Muscle layer of duodenum (tissue), 2 donors: Measurements from ENCODE around the gene ZNF575.
"Not testable (repeated sequence)": the region's sequence is repeated elsewhere in the genome, so short reads cannot be mapped to it uniquely, and the experiment has no call there.

Experiments used
- H3K27ac ChIP-seq: one replicate; pipeline ENCODE4 v1.7.0; 2013; ENCODE audit warnings: mild to moderate bottlenecking, low read length
- H3K27me3 ChIP-seq: one replicate; pipeline ENCODE4 v1.7.0; 2013; ENCODE audit warnings: low read depth, mild to moderate bottlenecking, control low read depth, low read length
- H3K36me3 ChIP-seq, 2 donors: one replicate each; pipeline ENCODE4 v1.7.0; 2013; ENCODE audit warnings: low read length in 2 of 2, control low read depth in 1 of 2, mild to moderate bottlenecking in 1 of 2; ENCODE audit not compliant: insufficient read depth in 2 of 2, control insufficient read depth in 1 of 2
- H3K4me1 ChIP-seq, 2 donors: one replicate each; pipeline ENCODE4 v1.7.0; 2013; ENCODE audit warnings: low read length in 2 of 2, mild to moderate bottlenecking in 2 of 2, control low read depth in 1 of 2, moderate library complexity in 1 of 2; ENCODE audit not compliant: insufficient read depth in 2 of 2, control insufficient read depth in 1 of 2
- H3K4me3 ChIP-seq, 2 donors: one replicate each; pipeline ENCODE4 v1.7.0; 2013; ENCODE audit warnings: low read length in 2 of 2, low read depth in 1 of 2, mild to moderate bottlenecking in 1 of 2
- H3K9me3 ChIP-seq, 2 donors: one replicate each; pipeline ENCODE4 v1.7.0; 2013; ENCODE audit warnings: low read length in 2 of 2, control low read depth in 1 of 2, mild to moderate bottlenecking in 1 of 2; ENCODE audit not compliant: control insufficient read depth in 1 of 2
- donor health status: healthy.

Gene ZNF575

DNA sequence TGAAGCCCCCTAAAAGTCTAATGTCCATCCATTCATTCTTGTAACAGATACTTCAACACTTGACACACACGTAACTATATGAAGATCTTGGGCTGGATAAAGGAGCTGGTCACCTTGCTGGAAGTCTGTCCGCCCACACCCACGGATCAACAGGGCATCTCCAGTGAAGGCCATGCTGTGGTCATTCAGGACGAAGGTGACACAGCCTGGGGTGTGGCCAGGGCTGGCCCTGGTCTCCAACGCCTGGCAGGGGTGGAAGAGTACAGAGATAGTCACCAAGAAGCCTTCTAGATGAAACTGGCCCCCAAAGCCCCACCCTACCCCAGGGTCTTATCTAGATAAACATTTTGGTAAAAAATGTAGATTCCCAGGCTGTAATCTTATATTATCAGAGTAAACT lies 21.7 kb upstream of the ZNF575 start:
- Histone ChIP-seq H3K9me3 (no peaks in the 10 kb centered on the region), H3K27ac (no peak overlapping the region), H3K4me3 (no peak overlapping the region), H3K36me3 (peaks cover 17 to 19% of the 10 kb centered on the region in 2 donors), H3K27me3 (no peaks in the 10 kb centered on the region), H3K4me1 (no peaks in the 10 kb centered on the region)

DNA sequence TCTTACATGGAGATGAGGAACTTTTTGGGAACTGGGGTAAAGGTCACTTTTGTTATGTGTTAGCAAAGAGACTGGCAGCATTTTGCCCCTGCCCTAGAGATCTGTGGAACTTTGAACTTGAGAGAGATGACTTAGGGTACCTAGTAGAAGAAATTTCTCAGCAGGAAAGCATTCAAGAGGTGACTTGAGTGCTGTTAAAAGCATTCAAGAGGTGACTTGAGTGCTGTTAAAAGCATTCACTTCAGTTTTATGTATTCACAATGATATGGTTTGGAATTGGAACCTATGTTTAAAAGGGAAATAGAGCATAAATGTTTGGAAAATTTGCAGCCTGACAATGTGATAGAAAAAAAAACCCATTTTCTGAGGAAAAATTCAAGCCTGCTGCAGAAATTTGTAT lies 20.6 kb upstream of the ZNF575 start:
- H3K9me3 ChIP-seq, H3K4me3 ChIP-seq, H3K27ac ChIP-seq, H3K27me3 ChIP-seq, H3K4me1 ChIP-seq: not testable (repeated sequence)
- H3K36me3 ChIP-seq = peaks cover 17 to 19% of the 10 kb centered on the region in 2 donors

DNA sequence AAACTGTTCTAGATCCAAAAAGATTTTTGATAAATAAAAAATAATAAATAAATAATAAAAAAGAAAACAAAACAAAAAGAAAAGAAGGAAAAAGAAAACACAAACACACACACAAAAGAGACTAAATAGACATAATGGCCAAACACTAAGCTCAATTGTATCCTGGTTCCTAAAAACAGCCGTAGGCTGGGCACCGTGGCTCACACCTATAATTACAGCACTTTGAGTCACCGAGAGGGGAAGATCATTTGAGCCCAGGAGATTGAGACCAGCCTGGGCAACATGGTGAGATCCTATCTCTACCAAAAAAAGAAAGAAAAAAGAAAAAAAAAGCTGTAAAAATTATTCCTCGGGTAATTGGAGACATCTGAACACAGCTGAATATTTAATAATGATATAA lies 14.9 kb upstream of the ZNF575 start:
- peaks cover 0 to 5% of the 10 kb centered on the region in 2 donors for H3K4me1 ChIP-seq
- no peak overlapping the region for H3K4me3 ChIP-seq
- no peaks in the 10 kb centered on the region for H3K9me3 ChIP-seq
- peaks cover 0 to 5% of the 10 kb centered on the region in 2 donors for H3K36me3 ChIP-seq
- no peaks in the 10 kb centered on the region for H3K27me3 ChIP-seq
- H3K27ac ChIP-seq = no peak overlapping the region

DNA sequence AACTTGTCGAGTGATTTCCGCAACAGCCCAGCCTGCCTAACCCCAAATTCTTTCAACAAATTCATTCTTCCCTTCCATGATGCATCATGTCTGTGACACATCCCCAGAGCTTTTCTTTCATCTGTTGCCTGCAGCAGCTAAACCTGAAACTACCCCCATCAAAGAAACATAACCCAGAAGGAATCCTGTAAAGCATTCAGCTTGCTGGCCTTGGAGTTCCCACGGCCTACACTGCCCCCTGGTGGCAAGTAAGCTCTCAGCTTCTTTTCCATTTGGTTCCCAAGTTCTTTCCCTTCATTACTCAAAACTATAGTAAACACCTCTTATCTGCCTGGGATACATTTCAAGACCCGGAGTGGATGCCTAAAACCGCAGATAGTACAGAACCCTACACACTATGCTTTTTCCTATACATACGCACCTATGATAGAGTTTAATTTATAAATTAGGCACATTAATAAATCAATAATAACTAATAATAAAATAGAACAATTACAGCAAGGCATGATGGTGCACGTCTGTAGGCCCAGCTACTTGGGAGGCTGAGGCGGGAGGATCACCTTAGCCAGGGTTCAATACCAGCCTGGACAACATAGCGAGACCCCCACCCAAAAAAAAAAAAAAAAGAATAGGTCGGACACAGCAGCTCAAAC lies 13.4 kb upstream of the ZNF575 start:
- Histone ChIP-seq H3K9me3 (no peaks in the 10 kb centered on the region), H3K27me3 (no peaks in the 10 kb centered on the region), H3K4me3 (no peak overlapping the region), H3K27ac (no peak overlapping the region), H3K36me3 (peaks cover 0 to 5% of the 10 kb centered on the region in 2 donors), H3K4me1 (peaks cover 0 to 8% of the 10 kb centered on the region in 2 donors)

DNA sequence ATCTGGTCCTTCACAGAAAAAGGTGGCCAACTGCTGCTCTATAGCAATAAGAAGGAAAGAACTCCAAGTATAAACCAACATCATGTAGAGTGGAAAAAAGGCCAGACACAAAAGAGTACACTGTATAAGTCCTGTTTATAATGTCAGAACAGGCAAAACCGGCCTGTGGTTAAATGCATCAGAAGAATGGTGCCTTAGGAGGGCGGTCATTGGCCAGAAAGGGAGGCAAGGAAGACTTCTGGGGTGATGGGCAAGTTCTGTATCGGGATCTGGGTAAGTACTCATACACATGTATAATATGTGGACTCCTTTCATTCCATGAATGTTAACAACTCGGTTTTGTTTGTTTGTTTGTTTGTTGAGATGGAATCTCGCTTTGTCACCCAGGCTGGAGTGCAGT lies 10.1 kb upstream of the ZNF575 start:
- Histone ChIP-seq H3K4me3 (no peak overlapping the region), H3K36me3 (peaks cover 0 to 5% of the 10 kb centered on the region in 2 donors), H3K27ac (no peak overlapping the region), H3K27me3 (no peaks in the 10 kb centered on the region), H3K9me3 (no peaks in the 10 kb centered on the region), H3K4me1 (peaks cover 9 to 24% of the 10 kb centered on the region in 2 donors)

DNA sequence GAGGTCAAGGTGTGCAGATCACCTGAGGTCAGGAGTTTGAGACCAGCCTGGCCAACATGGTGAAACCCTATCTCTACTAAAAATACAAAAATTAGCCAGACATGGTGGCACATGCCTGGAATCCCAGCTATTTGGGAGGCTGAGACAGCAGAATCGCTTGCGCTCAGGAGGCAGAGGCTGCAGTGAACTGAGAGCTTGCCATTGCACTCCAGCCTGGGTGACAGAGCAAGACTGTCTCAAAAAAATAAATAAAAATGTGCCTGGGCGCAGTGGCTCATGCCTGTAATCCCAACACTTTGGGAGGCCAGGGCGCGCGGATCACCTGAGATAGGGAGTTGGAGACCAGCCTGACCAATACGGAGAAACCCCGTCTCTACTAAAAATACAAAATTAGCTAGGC lies 9.3 kb upstream of the ZNF575 start:
- peaks cover 9 to 24% of the 10 kb centered on the region in 2 donors for H3K4me1 ChIP-seq
- not testable (repeated sequence) for H3K36me3 ChIP-seq, H3K9me3 ChIP-seq, H3K4me3 ChIP-seq, H3K27me3 ChIP-seq, H3K27ac ChIP-seq

DNA sequence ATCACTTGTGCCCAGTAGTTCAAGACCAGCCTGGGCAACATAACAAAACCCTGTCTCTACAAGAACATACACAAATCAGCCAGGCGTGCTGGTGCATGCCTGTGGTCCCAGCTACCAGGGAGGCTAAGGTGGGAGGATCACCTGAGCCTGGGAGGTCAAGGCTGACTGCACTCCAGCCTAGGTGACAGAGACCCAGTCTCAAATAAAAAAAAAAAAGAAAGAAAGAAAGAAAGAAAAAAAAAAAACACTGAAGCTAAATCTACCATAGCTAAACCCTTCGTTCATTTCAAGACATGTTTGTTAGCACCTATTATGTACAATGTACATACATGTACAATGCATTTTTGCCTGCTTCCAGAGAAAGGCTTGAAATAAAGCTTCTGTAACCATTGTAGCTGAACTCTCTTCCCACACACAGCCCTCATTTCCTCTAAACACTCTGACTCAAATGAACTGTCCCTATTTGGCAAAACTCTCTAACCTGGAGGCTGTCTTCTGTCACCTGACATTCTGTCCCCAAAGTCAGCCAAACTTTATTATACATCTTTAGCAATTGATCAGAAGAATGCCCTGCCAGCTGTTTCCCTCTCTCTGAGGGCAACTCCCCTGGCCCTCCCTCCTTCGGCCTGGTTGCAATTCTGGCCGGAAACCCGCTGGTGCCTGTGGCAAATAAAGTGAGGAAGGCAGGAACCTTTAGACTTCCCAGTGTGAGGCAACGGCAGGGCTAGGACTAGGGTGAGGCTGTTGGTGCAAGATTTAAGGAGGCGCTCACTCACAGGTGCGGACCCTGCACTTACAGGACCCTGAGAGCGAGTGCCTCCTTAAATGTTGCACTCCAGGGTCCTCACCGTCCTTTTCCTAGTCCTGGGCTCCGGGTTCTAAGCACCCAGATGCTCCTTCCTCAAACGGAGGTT lies 7.8 kb upstream of the ZNF575 start:
- Histone ChIP-seq H3K27me3 (no peaks in the 10 kb centered on the region), H3K9me3 (no peaks in the 10 kb centered on the region), H3K27ac (peak overlapping the region; percentile 76), H3K4me3 (peak overlapping the region; percentile 90 to 98), H3K36me3 (peaks cover 0 to 5% of the 10 kb centered on the region in 2 donors), H3K4me1 (peaks cover 9 to 19% of the 10 kb centered on the region in 2 donors)

DNA sequence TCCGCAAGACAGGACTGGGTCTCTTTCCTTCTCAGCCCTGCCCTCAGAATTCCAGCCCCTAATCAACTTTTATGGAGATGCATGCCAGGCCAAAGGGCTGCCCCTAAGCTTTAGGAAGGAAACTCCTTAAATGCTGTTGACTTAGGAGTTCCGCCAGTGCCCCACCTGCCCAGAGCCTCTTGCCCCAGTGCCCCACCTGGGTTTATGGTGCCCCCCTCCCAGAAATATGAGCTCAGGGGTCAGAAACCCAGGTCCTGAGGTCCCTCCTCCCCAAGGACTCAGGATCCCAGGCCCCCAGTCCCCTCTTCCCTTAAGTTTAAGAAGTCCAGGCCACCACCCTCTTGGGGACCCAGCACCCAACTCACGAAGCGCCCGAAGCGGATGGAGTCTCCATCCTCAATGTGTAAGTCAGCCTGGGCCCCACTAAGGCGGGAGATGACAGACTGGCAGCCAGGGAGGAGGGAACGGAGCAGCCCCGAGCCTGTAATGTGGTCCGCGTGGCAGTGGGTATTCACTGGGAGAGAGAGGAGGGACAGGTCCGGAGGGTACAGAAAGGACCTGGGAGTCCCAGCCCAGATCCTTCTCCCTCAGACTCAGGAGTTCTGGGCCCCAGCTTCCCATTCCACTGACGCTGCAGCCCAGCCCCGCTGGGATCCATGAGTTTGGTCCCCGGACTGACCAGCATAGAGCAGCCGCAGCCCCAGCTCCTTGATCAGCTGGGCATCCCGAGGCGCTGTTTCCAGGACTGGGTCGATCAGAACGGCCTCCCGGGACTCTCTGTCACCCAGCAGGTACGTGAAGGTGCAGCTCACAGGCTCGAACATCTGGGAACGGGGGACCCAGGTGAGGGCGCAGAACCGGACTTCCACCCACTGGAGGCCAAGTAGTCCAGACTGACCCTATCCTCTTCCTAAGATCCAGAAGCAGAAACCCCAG lies 6.9 kb upstream of the ZNF575 start:
- H3K9me3 ChIP-seq = no peaks in the 10 kb centered on the region
- H3K27ac ChIP-seq = peak overlapping the region; percentile 76
- peaks cover 9 to 19% of the 10 kb centered on the region in 2 donors for H3K4me1 ChIP-seq
- no peaks in the 10 kb centered on the region for H3K27me3 ChIP-seq
- peak overlapping the region; percentile 90 to 98 for H3K4me3 ChIP-seq
- peaks cover 0 to 5% of the 10 kb centered on the region in 2 donors for H3K36me3 ChIP-seq

DNA sequence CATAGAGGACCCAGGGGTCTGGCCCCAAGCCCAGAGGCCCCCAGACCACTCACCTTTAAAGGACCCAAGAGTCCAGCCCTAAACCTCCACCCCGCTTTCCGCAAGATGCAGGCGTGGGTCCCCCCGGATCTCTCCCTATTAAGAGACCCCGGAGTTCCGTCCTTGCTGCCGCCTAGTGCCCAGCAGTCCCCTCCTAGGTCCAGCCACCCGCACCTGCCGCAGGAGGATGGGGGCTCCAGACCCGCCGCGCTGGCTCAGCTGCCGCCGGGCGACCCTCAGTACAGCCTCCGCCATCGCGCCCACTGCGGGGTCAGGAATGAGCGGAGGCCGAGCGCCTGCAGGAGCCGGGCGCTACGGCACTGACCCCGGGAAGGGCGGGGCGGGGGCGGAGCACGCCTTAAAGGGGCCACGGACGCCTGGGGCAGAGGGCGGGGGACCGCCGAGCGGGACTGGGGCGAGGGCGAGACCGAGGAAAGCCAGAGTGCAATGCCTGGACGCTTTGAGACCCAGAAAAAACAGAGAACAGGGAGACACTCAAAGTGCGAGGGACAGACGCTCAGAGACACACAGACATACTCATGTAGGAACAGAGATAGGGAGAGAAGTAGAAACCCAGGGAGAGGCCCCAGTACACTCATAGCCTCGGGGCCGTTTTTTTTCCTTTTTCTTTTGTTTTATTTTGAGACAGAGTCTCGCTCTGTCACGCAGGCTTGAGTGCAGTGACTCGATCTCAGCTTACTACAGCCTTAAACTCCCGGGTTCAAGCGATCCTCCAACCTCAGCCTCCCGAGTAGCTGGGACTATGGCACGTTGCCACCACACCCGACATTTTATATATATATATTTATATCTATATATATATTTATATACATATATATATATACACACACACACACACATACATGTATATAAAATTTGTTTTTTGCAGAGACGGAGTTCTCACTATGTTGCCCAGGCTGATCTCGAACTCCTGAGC lies 5.8 kb upstream of the ZNF575 start, which contains the start of gene ETHE1:
ETHE1 (minus strand) TSS at position 318 of the 976 bp plus-strand sequence; CDS start at position 294, 24 bp downstream.
- H3K27me3 ChIP-seq = no peaks in the 10 kb centered on the region
- H3K36me3 ChIP-seq = no peaks in the 10 kb centered on the region
- no peaks in the 10 kb centered on the region for H3K9me3 ChIP-seq
- H3K27ac ChIP-seq = peak within 1 kb of the TSS; percentile 76
- H3K4me3 ChIP-seq = peak within 1 kb of the TSS; percentile 90 to 98
- H3K4me1 ChIP-seq = peaks cover 9 to 20% of the 10 kb centered on the region in 2 donors
